Neural cell (in vitro differentiated cells): Measurements from ENCODE around the gene LRRC8E. TPM values are rescaled to one million over a fixed set of nuclear protein-coding genes. Genes with fewer than 3 reads are reported as not detected.

Experiments used
- H2AFZ ChIP-seq: fragments of 200-600, 300-800 bp; sonication (generic), shearing (Covaris generic); 2 replicates; pipeline ENCODE4 v1.6.0; 2014; ENCODE audit warnings: low read depth, mild to moderate bottlenecking, antibody characterized with exemption, low read length, moderate library complexity
- H3F3A ChIP-seq: fragments of 200-600 bp; shearing (Covaris generic); 2 replicates; pipeline ENCODE4 v1.6.1; 2016; ENCODE audit warnings: mild to moderate bottlenecking, moderate library complexity, mixed read lengths, antibody characterized with exemption, low read length; ENCODE audit not compliant: insufficient read depth, poor library complexity, severe bottlenecking
- H3K27ac ChIP-seq: fragments of 200-600, 300-800 bp; sonication (generic), shearing (Covaris generic); 2 replicates; pipeline ENCODE4 v1.5.1; 2014; ENCODE audit warnings: mild to moderate bottlenecking, low read length, moderate library complexity
- H3K27me3 ChIP-seq: fragments of 300-800, 200-600 bp; sonication (generic), shearing (Covaris generic); 2 replicates; pipeline ENCODE4 v1.6.0; 2014; ENCODE audit warnings: mild to moderate bottlenecking, low read depth, low read length, moderate library complexity; ENCODE audit not compliant: insufficient read depth
- H3K36me3 ChIP-seq: fragments of 300-800, 200-600 bp; sonication (generic), shearing (Covaris generic); 2 replicates; pipeline ENCODE4 v1.5.1; 2014; ENCODE audit warnings: mild to moderate bottlenecking, antibody characterized with exemption, low read length, moderate library complexity; ENCODE audit not compliant: insufficient read depth
- H3K4me2 ChIP-seq: fragments of 300-800, 200-600 bp; sonication (generic), shearing (Covaris generic); 2 replicates; pipeline ENCODE4 v1.6.0; 2014; ENCODE audit warnings: mild to moderate bottlenecking, low read length
- H3K4me3 ChIP-seq: fragments of 300-800, 200-600 bp; sonication (generic), shearing (Covaris generic); 2 replicates; pipeline ENCODE4 v1.5.1; 2014; ENCODE audit warnings: mild to moderate bottlenecking, low read length, moderate library complexity
- H3K79me2 ChIP-seq: fragments of 200-600 bp; shearing (Covaris generic); replicated peaks from 2 replicates; pipeline ENCODE4 v1.6.0; 2014; ENCODE audit warnings: mild to moderate bottlenecking, low read length, moderate library complexity; ENCODE audit not compliant: insufficient read depth
- H3K9ac ChIP-seq: fragments of 300-800, 200-600 bp; sonication (generic), shearing (Covaris generic); 2 replicates; pipeline ENCODE4 v1.6.1; 2016; ENCODE audit warnings: mild to moderate bottlenecking, low read length, mixed read lengths
- H3K9me2 ChIP-seq: fragments of 200-600 bp; shearing (Covaris generic); 2 replicates; pipeline ENCODE4 v1.6.1; 2016; ENCODE audit warnings: mild to moderate bottlenecking, low read length, mixed read lengths; ENCODE audit not compliant: insufficient read depth
- H3K9me3 ChIP-seq: fragments of 200-600, 300-800 bp; sonication (generic), shearing (Covaris generic); 2 replicates; pipeline ENCODE4 v1.6.1; 2016; ENCODE audit warnings: mild to moderate bottlenecking, mixed run types, low read length, moderate library complexity, mixed read lengths
- H4K20me1 ChIP-seq: fragments of 200-600 bp; shearing (Covaris generic); 2 replicates; pipeline ENCODE4 v1.6.1; 2016; ENCODE audit warnings: mild to moderate bottlenecking, mixed run types; ENCODE audit not compliant: insufficient read depth
- EP300 ChIP-seq: fragments of 450-650 bp; conservative IDR thresholded peaks from 2 replicates; pipeline ENCODE4 v1.6.1; 2014; ENCODE audit warnings: antibody characterized with exemption, mild to moderate bottlenecking, moderate library complexity; ENCODE audit not compliant: poor library complexity, severe bottlenecking
- EZH2 ChIP-seq: fragments of 200-600, 300-800 bp; shearing (Covaris generic), sonication (generic); IDR thresholded peaks from 2 replicates; pipeline ENCODE4 v1.6.1; 2014; ENCODE audit warnings: antibody characterized with exemption, low read length, borderline replicate concordance, mild to moderate bottlenecking; ENCODE audit not compliant: insufficient read depth, poor library complexity, severe bottlenecking
- MXI1 ChIP-seq: fragments of 450-650 bp; conservative IDR thresholded peaks from 2 replicates; pipeline ENCODE4 v1.6.1; 2014; ENCODE audit warnings: antibody characterized with exemption, mild to moderate bottlenecking; ENCODE audit not compliant: poor library complexity, severe bottlenecking
- POLR2AphosphoS5 ChIP-seq: IDR thresholded peaks from 2 replicates; pipeline ENCODE4 v1.6.1; 2012
- RAD21 ChIP-seq: fragments of 450-650 bp; conservative IDR thresholded peaks from 2 replicates; pipeline ENCODE4 v1.6.1; 2014; ENCODE audit warnings: antibody characterized with exemption, mild to moderate bottlenecking, moderate library complexity
- SMC3 ChIP-seq: fragments of 450-650 bp; conservative IDR thresholded peaks from 2 replicates; pipeline ENCODE4 v1.6.1; 2014; ENCODE audit warnings: antibody characterized with exemption, mild to moderate bottlenecking, moderate library complexity; ENCODE audit not compliant: poor library complexity
- TAF1 ChIP-seq: IDR thresholded peaks from 2 replicates; pipeline ENCODE4 v1.6.1; 2012; ENCODE audit warnings: low read depth
- polyA plus RNA-seq: library from polyadenylated mRNA; depleted of rRNA; stranded (reverse); fragments of >200 nt; gene quantifications from 2 replicates; pipeline ENCODE4 v1.2.3, GENCODE V29; 2014
- TF ChIP-seq, protein P1 (sequence below): fragments of 450-650 bp; IDR thresholded peaks from 2 replicates; pipeline ENCODE4 v1.5.1; 2014; ENCODE audit warnings: antibody characterized with exemption, mild to moderate bottlenecking, moderate library complexity; ENCODE audit not compliant: poor library complexity, severe bottlenecking
- TF ChIP-seq, protein P2 (sequence below): IDR thresholded peaks from 2 replicates; pipeline ENCODE4 v1.6.1; 2012; ENCODE audit warnings: borderline replicate concordance

The LRRC8E gene
- polyA plus RNA-seq, 1 donor from 2014 or later: not detected

DNA sequence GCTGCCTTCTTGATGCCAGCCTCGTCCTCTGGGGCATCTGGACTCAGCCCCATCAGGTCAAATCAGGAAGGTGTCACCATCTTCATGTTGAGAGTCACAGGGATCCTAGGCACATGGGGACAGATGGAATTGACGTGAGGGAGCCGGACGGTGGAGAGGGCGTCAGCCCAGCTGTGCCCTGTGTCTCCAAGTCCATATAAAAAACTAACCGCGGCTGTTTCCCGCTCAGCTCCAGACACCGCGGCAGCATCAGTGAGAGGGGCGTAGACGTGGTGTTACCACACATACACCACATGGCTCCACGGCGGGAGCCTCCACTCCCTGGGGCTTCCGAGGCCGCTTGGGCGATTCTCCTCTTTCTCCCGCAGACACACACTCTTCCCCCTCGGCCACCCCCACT lies 8.5 kb upstream of the LRRC8E start:
- TF ChIP-seq POLR2AphosphoS5: no peak
- no peak for TF ChIP-seq TAF1
- no peak for TF ChIP-seq RAD21
- TF ChIP-seq EZH2: no peak
- no peak for TF ChIP-seq MXI1
- no peak for TF ChIP-seq SMC3
- TF ChIP-seq, protein P1, sequence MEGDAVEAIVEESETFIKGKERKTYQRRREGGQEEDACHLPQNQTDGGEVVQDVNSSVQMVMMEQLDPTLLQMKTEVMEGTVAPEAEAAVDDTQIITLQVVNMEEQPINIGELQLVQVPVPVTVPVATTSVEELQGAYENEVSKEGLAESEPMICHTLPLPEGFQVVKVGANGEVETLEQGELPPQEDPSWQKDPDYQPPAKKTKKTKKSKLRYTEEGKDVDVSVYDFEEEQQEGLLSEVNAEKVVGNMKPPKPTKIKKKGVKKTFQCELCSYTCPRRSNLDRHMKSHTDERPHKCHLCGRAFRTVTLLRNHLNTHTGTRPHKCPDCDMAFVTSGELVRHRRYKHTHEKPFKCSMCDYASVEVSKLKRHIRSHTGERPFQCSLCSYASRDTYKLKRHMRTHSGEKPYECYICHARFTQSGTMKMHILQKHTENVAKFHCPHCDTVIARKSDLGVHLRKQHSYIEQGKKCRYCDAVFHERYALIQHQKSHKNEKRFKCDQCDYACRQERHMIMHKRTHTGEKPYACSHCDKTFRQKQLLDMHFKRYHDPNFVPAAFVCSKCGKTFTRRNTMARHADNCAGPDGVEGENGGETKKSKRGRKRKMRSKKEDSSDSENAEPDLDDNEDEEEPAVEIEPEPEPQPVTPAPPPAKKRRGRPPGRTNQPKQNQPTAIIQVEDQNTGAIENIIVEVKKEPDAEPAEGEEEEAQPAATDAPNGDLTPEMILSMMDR: no peak
- TF ChIP-seq EP300: no peak
- TF ChIP-seq, protein P2, sequence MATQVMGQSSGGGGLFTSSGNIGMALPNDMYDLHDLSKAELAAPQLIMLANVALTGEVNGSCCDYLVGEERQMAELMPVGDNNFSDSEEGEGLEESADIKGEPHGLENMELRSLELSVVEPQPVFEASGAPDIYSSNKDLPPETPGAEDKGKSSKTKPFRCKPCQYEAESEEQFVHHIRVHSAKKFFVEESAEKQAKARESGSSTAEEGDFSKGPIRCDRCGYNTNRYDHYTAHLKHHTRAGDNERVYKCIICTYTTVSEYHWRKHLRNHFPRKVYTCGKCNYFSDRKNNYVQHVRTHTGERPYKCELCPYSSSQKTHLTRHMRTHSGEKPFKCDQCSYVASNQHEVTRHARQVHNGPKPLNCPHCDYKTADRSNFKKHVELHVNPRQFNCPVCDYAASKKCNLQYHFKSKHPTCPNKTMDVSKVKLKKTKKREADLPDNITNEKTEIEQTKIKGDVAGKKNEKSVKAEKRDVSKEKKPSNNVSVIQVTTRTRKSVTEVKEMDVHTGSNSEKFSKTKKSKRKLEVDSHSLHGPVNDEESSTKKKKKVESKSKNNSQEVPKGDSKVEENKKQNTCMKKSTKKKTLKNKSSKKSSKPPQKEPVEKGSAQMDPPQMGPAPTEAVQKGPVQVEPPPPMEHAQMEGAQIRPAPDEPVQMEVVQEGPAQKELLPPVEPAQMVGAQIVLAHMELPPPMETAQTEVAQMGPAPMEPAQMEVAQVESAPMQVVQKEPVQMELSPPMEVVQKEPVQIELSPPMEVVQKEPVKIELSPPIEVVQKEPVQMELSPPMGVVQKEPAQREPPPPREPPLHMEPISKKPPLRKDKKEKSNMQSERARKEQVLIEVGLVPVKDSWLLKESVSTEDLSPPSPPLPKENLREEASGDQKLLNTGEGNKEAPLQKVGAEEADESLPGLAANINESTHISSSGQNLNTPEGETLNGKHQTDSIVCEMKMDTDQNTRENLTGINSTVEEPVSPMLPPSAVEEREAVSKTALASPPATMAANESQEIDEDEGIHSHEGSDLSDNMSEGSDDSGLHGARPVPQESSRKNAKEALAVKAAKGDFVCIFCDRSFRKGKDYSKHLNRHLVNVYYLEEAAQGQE: no peak
- no peaks in the 10 kb centered on the region for H4K20me1 ChIP-seq
- no peak overlapping the region for H3K9ac ChIP-seq

DNA sequence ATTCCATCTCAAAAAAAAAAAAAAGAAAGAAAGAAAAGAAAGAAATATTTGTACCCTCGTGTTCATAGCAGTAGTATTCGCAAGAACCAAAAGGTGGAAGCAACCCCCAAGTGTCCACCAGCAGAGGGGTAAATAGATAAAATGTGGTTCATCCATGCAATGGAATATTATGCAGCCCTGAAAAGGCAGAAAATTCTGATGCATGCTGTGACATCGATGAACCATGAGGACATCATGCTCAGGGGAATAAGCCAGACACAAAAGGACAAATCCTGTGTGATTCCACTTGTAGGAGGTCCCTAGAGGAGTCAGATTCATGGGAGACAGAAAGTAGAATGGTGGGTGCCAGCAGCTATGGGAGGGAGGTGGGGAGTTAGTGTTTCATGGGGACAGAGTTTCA lies 6.4 kb upstream of the LRRC8E start:
- TF ChIP-seq EZH2 (no peak), SMC3 (no peak), MXI1 (no peak), TAF1 (no peak), EP300 (no peak), POLR2AphosphoS5 (no peak)
- TF ChIP-seq, protein P2: no peak
- TF ChIP-seq, protein P1: no peak
- Histone ChIP-seq H3K9me2 (no peaks in the 10 kb centered on the region), H3K27ac (no peak overlapping the region), H3K9me3 (no peaks in the 10 kb centered on the region), H3K4me3 (no peak overlapping the region), H3K4me2 (no peak overlapping the region), H3K27me3 (no peaks in the 10 kb centered on the region), H3K79me2 (no peaks in the 10 kb centered on the region), H3K9ac (no peak overlapping the region), H3K36me3 (no peaks in the 10 kb centered on the region), H4K20me1 (no peaks in the 10 kb centered on the region), H3F3A (no peaks in the 10 kb centered on the region), H2AFZ (no peak overlapping the region)

More for the DNA sequence above, 8.5 kb upstream of the LRRC8E start:
- no peak overlapping the region for H3K27ac ChIP-seq
- H3F3A ChIP-seq: no peaks in the 10 kb centered on the region
- H3K9me2 ChIP-seq: no peaks in the 10 kb centered on the region
- H3K36me3 ChIP-seq: no peaks in the 10 kb centered on the region
- H3K4me3 ChIP-seq: no peak overlapping the region
- H3K4me2 ChIP-seq: no peak overlapping the region
- H3K27me3 ChIP-seq: no peaks in the 10 kb centered on the region
- H2AFZ ChIP-seq: no peak overlapping the region
- H3K79me2 ChIP-seq: no peaks in the 10 kb centered on the region
- no peaks in the 10 kb centered on the region for H3K9me3 ChIP-seq
